HG03378 (cell line): ENCODE data around the gene MAZ.
"Not testable (repeated sequence)": the region's sequence is repeated elsewhere in the genome, so short reads cannot be mapped to it uniquely, and the experiment has no call there.

Experiments
- ATAC-seq: cut with Tn5 transposase; IDR thresholded peaks from one replicate; pipeline ENCODE4 v1.9.1; 2021; ENCODE audit warnings: mild to moderate bottlenecking, moderate library complexity; ENCODE audit not compliant: unreplicated experiment

MAZ gene

DNA sequence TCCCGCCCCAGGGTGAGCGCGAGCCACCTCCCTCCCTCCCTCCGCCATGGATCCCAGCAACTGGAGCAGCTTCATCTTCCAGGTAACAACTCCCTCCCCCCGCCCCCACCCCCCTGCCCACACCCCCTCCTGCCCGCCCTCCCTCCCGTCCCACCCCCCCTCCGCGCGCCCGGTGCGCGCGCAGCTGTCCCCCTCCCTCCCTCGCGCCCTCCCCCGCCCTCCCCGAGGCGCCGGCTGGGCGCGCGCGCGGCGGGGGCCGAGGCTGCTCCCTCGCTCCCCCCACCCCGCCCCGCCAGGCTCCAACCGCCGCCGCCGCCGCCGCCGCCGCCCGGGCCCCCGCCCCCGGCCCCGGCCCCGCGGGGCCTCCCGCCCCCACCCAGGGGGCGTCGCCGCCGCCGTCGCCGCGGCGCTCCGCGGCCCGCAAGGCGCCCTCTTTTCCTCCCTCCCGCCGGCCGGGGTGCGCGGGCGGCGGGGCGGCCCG lies at the start of gene MAZ:
Gene MAZ (plus strand): TSS at position 431 of the 481 bp plus-strand sequence. CDS start 173 bp downstream, outside the sequence.
- ATAC-seq: no peak

DNA sequence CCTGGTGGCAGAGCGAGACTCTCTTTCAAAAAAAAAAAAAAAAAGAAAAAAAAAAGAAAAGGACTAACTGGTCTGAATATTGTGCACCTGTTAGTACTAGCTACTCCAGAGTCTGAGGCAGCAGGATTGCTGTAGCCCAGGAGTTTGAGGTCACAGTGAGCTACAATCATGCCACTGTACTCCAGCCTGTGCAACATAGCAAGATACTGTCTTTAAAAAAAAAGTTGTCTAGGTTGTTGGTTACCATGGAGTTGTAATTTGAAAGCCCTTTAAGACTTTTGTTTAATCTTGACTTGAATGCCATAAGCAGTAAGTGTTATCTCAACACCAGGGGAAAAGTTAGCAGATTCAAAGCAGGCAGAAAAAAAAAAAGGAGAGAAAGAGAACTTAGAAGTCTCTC lies 49.7 kb upstream of the MAZ start:
- no peak for ATAC-seq

DNA sequence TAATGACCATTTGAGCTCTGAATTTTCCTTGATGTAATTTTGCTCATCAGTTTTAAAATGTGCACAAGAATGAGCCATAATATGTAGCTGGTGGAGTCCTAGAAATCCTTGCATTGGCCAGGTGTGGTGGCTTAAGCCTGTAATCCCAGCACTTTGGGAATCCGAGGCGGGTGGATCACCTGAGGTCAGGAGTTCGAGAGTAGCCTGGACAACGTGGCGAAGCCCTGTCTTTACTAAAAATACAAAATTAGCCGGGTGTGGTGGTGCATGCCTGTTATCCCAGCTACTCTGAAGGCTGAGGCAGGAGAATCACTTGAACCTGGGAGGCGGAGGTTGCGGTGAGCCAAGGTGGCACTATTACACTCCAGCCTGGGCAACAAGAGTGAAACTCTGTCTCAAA lies 49.2 kb upstream of the MAZ start:
- not testable (repeated sequence) for ATAC-seq

DNA sequence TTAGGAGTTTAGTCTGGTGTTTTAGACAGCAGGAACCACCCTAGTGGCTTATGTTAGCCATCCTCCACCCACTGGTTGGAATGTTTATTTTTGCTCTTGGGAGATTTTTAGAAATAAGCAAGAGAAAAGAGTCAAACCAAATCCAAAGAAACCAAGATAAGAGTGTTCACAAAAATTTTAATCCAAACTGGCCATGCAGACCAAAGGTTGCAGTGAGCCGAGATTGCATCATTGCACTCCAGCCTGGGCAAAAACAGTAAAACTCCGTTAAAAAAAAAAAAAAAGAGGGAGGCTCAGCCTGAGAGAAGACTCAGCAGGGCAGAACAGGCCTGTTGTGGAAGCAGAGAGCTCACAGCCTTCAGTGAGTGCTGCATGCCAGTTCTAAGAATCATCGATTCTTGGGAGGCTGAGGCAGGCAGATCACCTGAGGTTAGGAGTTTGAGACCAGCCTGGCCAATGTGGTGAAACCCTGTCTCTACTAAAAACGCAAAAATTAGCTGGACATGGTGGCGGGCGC lies 48.3 kb upstream of the MAZ start:
- no peak for ATAC-seq

DNA sequence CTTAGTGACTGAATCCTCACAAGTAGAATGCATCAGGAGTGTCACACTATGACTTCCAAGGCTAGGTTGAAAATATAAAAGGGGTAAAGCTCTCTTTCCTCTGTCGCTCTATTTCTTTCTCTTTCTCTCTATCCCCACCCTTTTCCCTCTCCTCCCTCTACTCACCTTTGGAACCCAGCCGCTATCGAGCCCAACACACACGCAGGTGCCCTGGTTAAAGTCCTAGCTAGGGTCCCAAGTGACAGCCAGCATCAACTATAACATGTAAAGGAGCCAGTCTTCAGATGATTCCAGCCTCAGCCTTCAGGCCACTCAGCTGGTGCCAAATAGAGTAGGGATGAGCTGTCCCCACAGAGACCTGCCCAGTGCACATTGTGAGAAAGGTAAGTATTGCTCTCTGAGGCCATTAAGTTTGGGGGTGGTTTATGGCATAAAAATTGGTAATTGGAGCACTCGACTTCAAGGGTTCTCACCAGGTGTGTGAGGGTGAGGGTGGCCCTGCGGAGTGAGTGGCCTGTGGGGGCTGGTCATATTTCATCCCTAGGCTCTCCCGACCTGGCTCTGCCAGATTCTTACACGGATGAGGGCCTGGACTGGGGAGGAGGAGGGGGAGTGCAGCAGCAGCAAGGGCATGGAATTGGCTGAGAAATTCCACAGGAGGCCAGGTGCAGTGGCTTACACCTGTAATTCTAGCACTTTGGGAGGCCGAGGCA lies 45.6 kb upstream of the MAZ start:
- ATAC-seq: no peak

DNA sequence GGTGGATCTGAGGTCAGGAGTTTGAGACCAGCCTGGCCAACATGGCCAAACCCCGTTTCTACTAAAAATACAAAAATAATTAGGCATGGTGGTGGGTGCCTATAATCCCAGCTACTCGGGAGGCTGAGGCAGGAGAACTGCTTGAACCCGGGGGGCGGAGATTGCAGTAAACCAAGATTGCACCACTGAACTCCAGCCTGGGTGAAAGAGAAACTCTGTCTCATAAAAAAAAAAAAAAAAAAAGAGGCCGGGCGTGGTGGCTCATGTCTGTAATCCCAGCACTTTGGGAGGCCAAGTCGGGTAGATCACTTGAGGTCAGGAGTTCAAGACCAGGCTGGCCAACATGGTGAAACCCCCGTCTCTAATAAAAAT lies 45.1 kb upstream of the MAZ start:
- ATAC-seq: not testable (repeated sequence)

DNA sequence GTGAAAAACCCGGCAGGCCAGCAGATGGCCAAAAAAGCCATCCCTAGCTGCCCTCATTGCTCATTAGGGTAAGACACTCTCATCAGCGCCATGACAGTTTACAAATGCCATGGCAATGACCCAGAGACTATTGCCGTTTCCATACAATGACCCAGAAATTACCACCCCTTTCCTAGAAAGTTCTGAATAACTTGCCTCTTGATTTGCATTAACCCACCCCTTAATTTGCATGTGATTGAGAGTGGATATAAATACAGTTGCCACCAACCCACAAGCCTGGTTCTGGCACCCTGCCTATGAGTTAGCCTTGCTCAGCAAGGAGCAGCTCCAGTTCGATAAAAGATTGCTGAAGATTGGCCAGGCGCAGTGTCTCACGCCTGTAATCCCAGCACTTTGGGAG lies 44.4 kb upstream of the MAZ start:
- no peak for ATAC-seq

DNA sequence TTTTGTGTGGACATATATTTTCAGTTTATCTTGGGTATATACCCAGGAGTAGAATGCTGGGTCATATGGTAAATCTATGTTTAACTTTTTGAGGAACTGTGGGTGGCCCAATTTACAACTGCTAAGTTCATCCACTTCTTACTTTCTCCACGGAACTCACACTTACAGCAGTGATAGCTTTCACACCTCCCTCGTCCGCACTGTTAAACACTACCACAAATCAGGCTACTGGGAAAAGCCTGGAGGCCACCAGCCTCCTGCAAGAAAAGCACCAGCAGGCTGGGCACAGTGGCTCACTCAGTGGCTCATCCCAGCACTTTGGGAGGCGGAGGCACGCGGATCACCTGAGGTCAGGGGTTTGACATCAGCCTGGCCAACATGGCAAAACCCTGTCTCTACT lies 43.0 kb upstream of the MAZ start:
- no peak for ATAC-seq

DNA sequence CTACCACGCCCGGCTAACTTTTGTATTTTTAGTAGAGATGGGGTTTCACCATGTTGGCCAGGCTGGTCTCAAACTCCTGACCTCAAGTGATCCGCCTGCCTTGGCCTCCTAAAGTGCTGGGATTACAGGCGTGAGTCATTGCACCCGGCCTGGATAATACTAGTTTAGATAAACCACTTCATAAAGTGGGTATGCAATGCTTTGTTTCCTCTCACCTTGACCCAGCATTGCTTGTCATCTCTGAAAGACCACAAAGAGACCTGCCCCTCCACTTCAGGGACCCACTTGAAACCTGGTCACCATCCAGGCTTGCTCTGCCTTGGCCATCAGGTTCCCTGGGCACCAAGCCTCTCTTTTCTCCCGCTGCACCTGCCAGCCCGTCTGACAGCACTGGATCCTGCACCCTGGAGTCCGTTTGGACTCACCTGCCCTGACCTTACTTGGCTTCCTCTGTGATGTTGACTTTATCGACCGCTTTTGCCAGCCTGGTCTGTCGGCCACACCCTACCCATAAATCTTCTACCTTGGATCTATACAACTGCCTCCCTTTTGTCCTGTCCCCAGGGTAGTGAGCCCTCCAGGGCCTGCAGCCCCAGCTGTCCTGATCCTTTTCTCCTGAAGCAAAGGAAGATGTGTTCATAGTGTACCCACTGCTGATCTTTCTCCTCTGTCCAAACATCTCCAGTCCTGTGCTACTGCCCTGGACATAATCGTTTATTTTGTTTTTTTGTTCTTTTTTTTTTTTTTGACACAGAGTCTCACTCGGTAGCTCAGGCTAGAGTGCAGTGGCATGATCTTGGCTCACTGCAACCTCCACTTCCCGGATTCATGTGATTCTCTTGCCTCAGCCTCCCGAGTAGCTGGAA lies 40.9 kb upstream of the MAZ start:
- ATAC-seq: no peak

DNA sequence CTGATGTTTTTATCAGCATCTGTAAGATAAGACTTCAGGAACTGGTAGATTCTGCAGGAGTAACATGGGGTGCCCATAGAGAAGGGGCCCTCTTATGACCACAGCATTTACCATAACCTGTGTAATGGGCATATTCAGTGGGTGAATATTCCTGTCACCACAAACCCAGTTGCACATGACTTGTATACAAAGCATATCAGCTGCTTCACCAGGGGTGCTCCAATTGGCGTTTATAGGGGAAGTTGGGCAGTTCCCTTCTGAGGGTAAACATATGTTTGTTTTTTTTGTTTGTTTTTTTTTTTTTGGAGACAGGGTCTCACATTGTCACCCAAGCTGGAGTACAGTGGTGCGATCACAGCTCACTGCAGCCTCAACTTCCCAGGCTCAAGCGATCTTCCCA lies 39.8 kb upstream of the MAZ start:
- ATAC-seq: no peak

DNA sequence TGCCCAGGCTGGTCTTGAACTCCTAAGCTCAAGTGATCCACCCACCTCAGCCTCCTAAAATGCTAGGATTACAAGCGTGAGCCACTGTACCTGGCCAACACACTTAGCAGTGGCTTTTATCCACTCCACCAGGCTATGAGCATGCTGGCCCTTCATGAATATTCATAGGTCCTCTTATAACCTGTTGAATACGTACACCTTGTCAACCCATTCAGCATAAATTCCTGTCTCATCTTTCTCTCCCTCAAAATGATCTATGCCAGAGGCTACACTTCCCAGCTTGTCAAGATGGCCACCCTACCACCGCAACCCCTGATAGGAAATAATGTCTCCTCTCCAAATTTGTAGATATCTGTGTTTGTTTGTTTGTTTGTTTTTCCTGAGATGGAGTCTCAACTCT lies 39.3 kb upstream of the MAZ start:
- no peak for ATAC-seq

DNA sequence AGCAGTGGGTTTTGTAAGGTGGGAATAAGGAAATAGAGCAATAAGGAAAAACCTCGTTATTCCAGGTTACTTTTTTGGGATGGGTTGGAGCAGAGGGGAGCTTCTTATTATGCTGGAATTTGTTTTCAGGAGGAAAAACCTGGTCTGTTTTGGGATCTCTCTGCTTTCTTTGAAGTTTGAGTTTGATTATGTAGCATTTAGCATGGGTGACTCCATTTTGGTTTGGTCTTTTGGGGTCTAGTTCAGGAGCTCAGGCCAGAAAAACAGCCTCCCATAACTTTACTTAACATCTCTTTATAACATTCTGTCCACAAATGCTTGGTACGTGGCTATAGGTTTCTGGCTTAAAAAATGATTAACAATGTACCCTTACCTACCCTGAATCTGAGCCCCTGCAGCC lies 36.8 kb upstream of the MAZ start:
- no peak for ATAC-seq

DNA sequence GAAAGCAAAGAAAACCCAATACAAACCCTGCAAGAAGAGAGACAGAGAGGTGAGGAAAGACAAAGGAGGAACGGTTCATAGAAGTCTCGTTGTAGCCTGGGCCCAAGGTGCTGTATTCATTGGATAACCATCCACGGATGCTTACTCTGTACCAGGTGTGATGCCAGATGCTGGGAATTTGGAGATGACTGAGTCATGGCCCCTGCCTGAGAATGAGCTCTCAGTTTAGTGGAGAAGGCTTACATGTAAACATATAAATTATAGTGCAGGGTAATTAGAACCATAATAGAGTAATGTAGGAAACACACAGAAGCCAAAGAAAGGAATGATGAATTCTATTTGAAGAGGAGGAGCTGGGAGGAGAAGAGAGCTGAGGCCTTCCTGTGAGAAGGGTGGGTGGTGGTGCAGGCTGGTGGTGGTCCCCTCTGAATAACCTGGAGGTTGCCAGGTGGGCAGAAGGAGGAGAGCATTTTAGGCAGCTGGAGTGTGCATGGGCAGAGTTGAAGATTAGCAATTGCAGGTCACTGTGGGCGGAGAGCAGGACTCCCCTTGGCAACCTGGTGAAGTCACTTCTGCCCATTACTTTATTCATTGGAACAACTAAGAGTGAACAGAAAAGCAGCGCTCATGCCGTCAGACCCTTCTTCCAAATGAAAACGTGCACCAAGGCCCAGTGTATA lies 35.9 kb upstream of the MAZ start:
- no peak for ATAC-seq

DNA sequence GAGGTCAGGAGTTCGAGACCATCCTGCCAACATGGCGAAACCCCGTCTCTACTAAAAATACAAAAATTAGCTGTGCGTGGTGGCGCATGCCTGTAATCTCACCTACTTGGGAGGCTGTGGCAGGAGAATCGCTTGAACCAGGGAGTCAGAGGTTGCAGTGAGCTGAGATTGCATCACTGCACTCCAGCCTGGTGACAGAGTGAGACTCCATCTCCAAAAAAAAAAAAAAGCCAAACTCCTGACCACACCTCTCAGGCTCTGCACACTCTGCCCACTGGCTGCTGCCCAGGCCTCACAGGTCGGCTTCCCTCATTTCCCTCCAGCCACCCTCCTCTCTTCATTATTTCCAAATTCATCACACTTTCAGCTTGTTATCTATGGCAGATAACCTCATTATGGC lies 34.0 kb upstream of the MAZ start:
- not testable (repeated sequence) for ATAC-seq

DNA sequence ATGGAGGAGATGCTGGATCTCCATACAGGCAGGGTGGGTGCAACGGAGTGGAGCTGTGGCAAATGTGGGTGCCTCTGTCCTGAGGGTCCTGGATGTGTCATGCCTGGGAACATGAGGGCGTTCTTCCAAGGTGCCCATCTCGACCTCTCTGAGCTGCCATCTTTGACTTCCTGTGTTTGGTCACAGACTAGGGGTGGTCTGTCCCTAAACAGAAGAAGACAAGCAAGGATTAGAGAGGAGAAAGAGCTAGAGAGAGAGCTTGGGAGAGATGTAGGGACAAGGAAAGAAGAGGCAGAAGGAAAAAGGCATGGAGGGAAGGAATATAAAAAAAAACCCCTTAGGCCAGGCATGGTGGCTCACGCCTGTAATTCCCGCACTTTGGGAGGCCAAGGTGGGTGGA lies 31.6 kb upstream of the MAZ start:
- ATAC-seq: no peak

DNA sequence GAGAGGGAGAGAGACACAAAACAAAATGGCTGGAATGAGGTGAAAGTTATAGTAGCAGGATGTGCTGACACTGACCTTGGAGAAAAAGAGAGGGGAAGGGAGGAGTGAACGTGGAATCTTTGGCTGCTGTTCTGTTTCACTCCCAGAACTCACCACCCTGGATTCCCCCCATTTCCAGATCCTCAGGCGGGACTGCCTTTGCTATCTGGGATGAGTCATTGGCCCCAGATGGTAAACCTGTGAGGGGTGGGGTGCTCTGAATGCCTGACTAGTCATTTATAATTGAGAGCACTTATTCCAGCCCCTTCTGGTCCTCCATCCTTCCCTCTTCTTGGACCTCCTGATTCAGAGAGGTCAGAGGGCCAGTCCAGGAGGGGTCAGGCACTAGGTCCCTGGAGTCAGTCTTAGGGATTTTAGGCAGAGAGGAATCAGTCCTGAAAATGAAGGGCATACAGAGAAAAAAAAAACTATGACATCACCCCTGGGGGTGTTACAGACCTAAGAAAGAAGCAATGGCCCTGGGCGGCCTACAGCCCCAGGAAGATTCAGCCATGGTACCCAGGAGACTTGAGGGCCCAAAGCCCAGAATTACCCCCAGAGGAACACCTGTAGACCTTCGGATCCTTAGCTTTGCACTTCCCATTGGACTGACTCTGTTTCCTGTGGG lies 30.5 kb upstream of the MAZ start:
- ATAC-seq: no peak

DNA sequence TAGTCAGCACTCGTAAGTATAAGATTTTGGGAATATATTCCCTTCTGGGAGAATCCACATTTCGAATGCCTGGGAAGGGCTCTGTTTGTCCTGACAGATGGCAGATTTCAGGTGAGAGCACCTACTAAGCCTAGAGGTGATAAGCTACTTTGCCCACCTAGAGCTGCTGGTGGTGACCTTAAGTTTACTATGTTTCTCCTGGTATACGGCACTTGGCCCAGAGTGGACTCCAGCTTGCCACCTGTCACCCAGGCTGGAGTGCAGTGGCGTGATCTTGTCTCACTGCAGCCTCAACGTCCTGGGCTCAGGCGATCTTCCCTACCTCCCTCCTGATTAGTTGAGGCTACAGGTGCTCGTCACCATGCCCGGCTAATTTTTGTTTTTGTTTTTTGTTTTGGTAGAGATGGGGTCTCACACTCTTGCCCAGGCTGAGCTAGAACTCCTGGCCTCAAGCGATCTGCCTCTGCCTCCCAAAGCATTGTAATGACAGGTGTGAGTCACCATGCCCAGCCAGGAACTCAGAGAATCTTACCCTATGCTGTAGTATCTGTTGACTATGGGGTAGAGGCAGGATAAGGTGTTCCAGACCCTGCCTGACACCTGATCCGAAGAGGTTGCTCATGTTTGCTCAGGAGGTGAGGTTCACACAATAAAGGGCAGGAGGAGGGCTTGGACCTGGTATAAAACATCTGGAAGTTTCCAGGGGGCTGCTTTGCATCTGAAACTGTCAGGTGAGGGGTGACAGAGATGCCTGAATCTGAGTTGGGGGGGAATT lies 28.6 kb upstream of the MAZ start, which contains the start of gene ZG16:
Gene ZG16 (plus strand): TSS at position 681 of the 775 bp plus-strand sequence. CDS start 1,011 bp downstream, outside the sequence.
- ATAC-seq: no peak

DNA sequence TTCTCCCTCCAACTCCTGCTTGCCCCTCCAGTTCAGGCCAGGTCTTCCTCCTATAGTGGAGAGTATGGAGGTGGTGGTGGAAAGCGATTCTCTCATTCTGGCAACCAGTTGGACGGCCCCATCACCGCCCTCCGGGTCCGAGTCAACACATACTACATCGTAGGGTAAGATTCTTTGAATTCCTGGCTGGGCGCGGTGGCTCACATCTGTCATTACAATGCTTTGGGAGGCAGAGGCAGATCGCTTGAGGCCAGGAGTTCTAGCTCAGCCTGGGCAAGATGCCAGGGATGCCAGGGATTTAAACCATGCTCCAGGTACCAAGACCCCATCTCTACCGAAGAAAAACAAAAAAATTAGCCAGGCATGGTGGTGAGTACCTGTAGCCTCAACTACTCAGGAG lies 26.9 kb upstream of the MAZ start:
- ATAC-seq: no peak

DNA sequence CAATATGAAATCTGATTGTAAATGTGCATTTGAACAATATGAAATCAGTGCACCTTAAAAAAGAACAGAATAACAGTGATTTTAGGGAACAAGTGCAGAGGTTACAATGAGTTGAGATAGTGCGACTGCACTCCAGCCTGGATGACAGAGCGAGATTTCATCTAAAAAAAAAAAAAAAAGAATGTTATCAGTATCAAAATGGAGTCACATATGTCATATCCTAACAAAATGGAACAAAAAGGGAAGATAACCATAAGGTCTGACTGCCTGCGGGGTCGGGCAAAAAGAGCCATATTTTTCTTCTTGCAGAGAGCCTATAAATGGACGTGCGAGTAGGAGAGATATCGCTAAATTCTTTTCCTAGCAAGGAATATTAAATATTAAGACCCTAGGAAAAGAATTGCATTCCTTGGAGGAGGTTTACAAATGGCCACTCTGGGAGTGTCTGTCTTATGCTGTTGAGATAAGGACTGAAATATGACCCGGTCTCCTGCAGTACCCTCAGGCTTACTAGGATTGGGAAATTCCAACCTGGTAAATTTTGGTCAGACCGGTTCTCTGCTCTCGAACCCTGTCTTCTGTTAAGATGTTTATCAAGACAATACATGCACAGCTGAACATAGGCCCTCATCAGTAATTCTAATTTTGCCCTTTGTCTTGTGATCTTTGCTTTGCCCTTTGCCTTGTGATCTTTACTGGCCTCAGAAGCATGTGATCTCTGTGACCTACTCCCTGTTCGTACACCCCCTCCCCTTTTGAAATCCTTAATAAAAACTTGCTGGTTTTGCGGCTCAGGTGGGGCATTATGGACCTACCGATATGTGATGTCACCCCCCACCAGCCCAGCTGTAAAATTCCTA lies 23.0 kb upstream of the MAZ start:
- not testable (repeated sequence) for ATAC-seq
